Measurements from ENCODE around the gene NHEJ1. TPM values are rescaled to one million over a fixed set of nuclear protein-coding genes. Genes with fewer than 3 reads are reported as not detected.

The NHEJ1 gene
- total and polyA plus RNA-seq, 2 of the 13 experiments (the other 11 are each of a cell fraction or from before 2014, with no cell fraction given) = 30.0 to 30.7 TPM

DNA sequence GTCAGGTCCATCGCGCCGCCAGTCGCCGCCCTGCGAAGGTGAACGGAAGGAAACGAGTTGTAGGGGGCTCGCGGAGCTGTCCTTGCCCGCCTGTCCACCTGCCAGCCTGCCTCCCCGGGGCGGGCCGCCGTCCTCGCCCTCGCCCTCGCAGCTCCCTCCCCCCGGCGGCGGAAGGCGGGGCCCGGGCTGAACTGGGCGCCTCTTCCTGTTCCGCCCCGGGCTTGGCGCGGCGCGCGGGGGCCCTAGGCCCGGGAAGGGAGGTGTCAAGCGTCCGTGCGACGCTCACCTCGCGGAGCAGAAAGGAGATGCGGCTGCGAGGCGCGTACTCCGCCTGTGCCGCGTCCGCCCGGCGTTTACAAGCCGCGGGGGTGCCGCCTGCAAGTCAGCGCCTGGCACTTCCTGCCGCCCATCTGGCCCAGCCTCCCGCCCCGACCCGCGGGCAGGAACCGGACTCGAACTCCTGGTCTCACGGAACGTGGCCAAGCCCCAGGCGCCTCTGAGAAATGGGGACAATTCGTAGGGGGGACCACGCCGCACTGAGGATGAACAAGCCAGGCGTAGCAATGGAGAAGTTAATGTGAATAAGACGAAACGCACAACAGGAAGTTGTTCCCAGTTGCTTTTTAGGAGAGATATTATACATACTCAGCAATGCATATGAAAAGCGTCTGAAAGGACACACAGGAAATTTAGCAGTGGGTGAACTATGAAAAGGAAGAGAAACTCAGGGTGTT lies 16.4 kb upstream of the NHEJ1 start, which contains the start of gene CNPPD1 (continued):
- TF ChIP-seq ZNF597 (CRISPR knock-in tag; IDR thresholded peaks at IDR 0.05) (no peak), JARID2 (CRISPR knock-in tag; IDR thresholded peaks at IDR 0.05; ENCODE audit: insufficient replicate concordance) (no peak), LBX2 (CRISPR knock-in tag; IDR thresholded peaks at IDR 0.05; ENCODE audit: borderline replicate concordance) (no peak; the same call in 1 of the 2 replicates), PLRG1 (conservative IDR thresholded peaks at IDR 0.05) (no peak), KLF16 (CRISPR knock-in tag; IDR thresholded peaks at IDR 0.05) (peak; percentile 56 to 90; a peak in 2 of 4 replicates), TFDP1 (CRISPR knock-in tag; IDR thresholded peaks at IDR 0.05; ENCODE audit: borderline replicate concordance) (peak; percentile 99), RBM39 (IDR thresholded peaks at IDR 0.05; ENCODE audit: low read depth, low read length, poor library complexity, severe bottlenecking) (peak; percentile 55), HNF1A (IDR thresholded peaks at IDR 0.05; ENCODE audit: low read depth) (no peak), HNF1A (CRISPR knock-in tag; IDR thresholded peaks at IDR 0.05; ENCODE audit: borderline replicate concordance) (peak; percentile 83; the same call in 1 of the 2 replicates), TFDP2 (CRISPR knock-in tag; IDR thresholded peaks at IDR 0.05) (peak; percentile 98), EP300 (IDR thresholded peaks at IDR 0.05; ENCODE audit: low read depth in 2 of 2, low read length in 2 of 2) (peak in 1 of 2 experiments; percentile 56; a peak in 2 of 4 replicates), EP300 (CRISPR knock-in tag; IDR thresholded peaks at IDR 0.05; ENCODE audit: borderline replicate concordance) (peak; percentile 44; the same call in 1 of the 2 replicates), RAD51 (IDR thresholded peaks at IDR 0.05; ENCODE audit: borderline replicate concordance) (no peak), KDM5B (CRISPR knock-in tag; IDR thresholded peaks at IDR 0.05; ENCODE audit: borderline replicate concordance) (peak; percentile 97)
- TF ChIP-seq, protein P1, sequence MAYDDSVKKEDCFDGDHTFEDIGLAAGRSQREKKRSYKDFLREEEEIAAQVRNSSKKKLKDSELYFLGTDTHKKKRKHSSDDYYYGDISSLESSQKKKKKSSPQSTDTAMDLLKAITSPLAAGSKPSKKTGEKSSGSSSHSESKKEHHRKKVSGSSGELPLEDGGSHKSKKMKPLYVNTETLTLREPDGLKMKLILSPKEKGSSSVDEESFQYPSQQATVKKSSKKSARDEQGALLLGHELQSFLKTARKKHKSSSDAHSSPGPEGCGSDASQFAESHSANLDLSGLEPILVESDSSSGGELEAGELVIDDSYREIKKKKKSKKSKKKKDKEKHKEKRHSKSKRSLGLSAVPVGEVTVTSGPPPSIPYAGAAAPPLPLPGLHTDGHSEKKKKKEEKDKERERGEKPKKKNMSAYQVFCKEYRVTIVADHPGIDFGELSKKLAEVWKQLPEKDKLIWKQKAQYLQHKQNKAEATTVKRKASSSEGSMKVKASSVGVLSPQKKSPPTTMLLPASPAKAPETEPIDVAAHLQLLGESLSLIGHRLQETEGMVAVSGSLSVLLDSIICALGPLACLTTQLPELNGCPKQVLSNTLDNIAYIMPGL (CRISPR knock-in tag; IDR thresholded peaks at IDR 0.05; ENCODE audit: borderline replicate concordance in 1 of 2, low read depth in 1 of 2) = peak; percentile 89 to 95; a peak in 3 of 4 replicates
- TF ChIP-seq, protein P2, sequence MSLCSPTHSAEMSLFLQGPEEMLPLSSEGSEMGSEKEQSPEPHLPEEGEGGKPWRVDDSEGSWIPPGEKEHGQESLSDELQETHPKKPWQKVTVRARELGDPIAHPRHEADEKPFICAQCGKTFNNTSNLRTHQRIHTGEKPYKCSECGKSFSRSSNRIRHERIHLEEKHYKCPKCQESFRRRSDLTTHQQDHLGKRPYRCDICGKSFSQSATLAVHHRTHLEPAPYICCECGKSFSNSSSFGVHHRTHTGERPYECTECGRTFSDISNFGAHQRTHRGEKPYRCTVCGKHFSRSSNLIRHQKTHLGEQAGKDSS (CRISPR knock-in tag; IDR thresholded peaks at IDR 0.05; ENCODE audit: borderline replicate concordance, low read depth) = peak; percentile 88

Data from HepG2 (cell line).